HepG2 (cell line): ENCODE results near the gene RHBG. TPM values are rescaled to one million over a fixed set of nuclear protein-coding genes. Genes with fewer than 3 reads are reported as not detected.

ENCODE experiments used
- ATF7 ChIP-seq, 2 experiments: fragments of 450-650 bp in 1 of 2; sonication (generic) in 1 of 2; formaldehyde crosslinking in 1 of 2; IDR thresholded peaks; 2 replicates each; pipeline versions ENCODE4 v1.4.0 to v1.6.1; 2016 to 2020; ENCODE audit warnings: antibody characterized with exemption in 1 of 2, mild to moderate bottlenecking in 1 of 2, missing genetic modification reagents in 1 of 2
- BORCS8-MEF2B ChIP-seq: sonication (generic); formaldehyde crosslinking; IDR thresholded peaks from 2 replicates; pipeline ENCODE4 v1.8.0; 2022; ENCODE audit warnings: mild to moderate bottlenecking, missing genetic modification reagents
- CREM ChIP-seq, 2 experiments: sonication (generic) in 1 of 2; formaldehyde crosslinking in 1 of 2; IDR thresholded peaks; 2 replicates each; pipeline versions ENCODE4 v1.4.0 to v1.6.1; 2016 to 2020; ENCODE audit warnings: antibody characterized with exemption in 1 of 2, mild to moderate bottlenecking in 1 of 2, missing genetic modification reagents in 1 of 2
- ETV5 ChIP-seq: IDR thresholded peaks from 2 replicates; pipeline ENCODE4 v1.6.1; 2018; ENCODE audit warnings: missing biosample characterization, missing genetic modification reagents, inconsistent platforms, borderline replicate concordance
- FOXO1 ChIP-seq: sonication (generic); formaldehyde crosslinking; IDR thresholded peaks from 2 replicates; pipeline ENCODE4 v1.4.0; 2020; ENCODE audit warnings: missing genetic modification reagents
- GABPB1 ChIP-seq: IDR thresholded peaks from 2 replicates; pipeline ENCODE4 v1.6.1; 2016; ENCODE audit warnings: mild to moderate bottlenecking, missing genetic modification reagents, moderate library complexity, missing compliant biosample characterization
- MXD4 ChIP-seq: IDR thresholded peaks from 2 replicates; pipeline ENCODE4 v1.6.1; 2016; ENCODE audit warnings: mild to moderate bottlenecking, missing biosample characterization, missing genetic modification reagents
- NFYB ChIP-seq: sonication (generic); formaldehyde crosslinking; IDR thresholded peaks from 2 replicates; pipeline ENCODE4 v1.4.0; 2020; ENCODE audit warnings: missing genetic modification reagents
- NR2C2 ChIP-seq: sonication (generic); formaldehyde crosslinking; IDR thresholded peaks from 2 replicates; pipeline ENCODE4 v1.4.0; 2020; ENCODE audit warnings: missing genetic modification reagents, mild to moderate bottlenecking, moderate library complexity, borderline replicate concordance
- NR2F1 ChIP-seq, 2 experiments: fragments of 450-650 bp in 1 of 2; formaldehyde crosslinking in 1 of 2; IDR thresholded peaks; 2 replicates each; pipeline versions ENCODE4 v1.5.0 to v1.6.1; 2016 to 2020; ENCODE audit warnings: mild to moderate bottlenecking in 1 of 2, missing compliant biosample characterization in 1 of 2, missing genetic modification reagents in 1 of 2, moderate library complexity in 1 of 2
- POLR2AphosphoS5 ChIP-seq: IDR thresholded peaks from 2 replicates; pipeline ENCODE4 v1.6.1; 2012; ENCODE audit warnings: low read depth, low read length
- ZFP90 ChIP-seq: sonication (generic); formaldehyde crosslinking; IDR thresholded peaks from 2 replicates; pipeline ENCODE4 v1.8.0; 2022; ENCODE audit warnings: missing genetic modification reagents, mild to moderate bottlenecking, inconsistent platforms, borderline replicate concordance
- ZNF160 ChIP-seq: sonication (generic); formaldehyde crosslinking; IDR thresholded peaks from 2 replicates; pipeline ENCODE4 v1.8.0; 2022; ENCODE audit warnings: mild to moderate bottlenecking, inconsistent platforms, missing genetic modification reagents
- ZNF510 ChIP-seq: sonication (generic); formaldehyde crosslinking; IDR thresholded peaks from 2 replicates; pipeline ENCODE4 v1.4.0; 2020; ENCODE audit warnings: low read depth, mild to moderate bottlenecking, missing genetic modification reagents
- ZNF556 ChIP-seq: sonication (generic); formaldehyde crosslinking; IDR thresholded peaks from 2 replicates; pipeline ENCODE4 v1.4.0; 2020; ENCODE audit warnings: mild to moderate bottlenecking, missing genetic modification reagents, borderline replicate concordance
- ZNF781 ChIP-seq: sonication (generic); formaldehyde crosslinking; IDR thresholded peaks from 2 replicates; pipeline ENCODE4 v1.5.1; 2020; ENCODE audit warnings: borderline replicate concordance, mild to moderate bottlenecking, missing genetic modification reagents; ENCODE audit errors: not compliant biosample characterization
- ZNF816 ChIP-seq: sonication (generic); formaldehyde crosslinking; IDR thresholded peaks from 2 replicates; pipeline ENCODE4 v1.8.0; 2022; ENCODE audit warnings: missing genetic modification reagents, mild to moderate bottlenecking, borderline replicate concordance
- polyA plus RNA-seq, 8 experiments: library from polyadenylated mRNA; depleted of rRNA in 3 of 8; stranded (reverse) in 7 of 8; unstranded in 1 of 8; fragments of >200 nt; fragmentation: Illumina TruSeq in 4 of 8; extraction: Trizol in 4 of 8; gene quantifications; 2 replicates each; pipeline versions ENCODE4 v1.2.1 to v1.2.3, GENCODE V29; 2011 to 2016; ENCODE audit warnings: low read depth in 4 of 8, missing spikeins in 1 of 8, mixed read lengths in 1 of 8; ENCODE audit not compliant: insufficient read depth in 1 of 8
- total RNA-seq, 5 experiments: library from RNA; depleted of rRNA; stranded (reverse); fragments of >200 nt; fragmentation: Illumina TruSeq; extraction: Trizol; gene quantifications; 2 replicates each; pipeline ENCODE4 v1.2.3, GENCODE V29; 2016; ENCODE audit warnings: low read depth in 1 of 5
- TF ChIP-seq, protein P1 (sequence below): sonication (generic); formaldehyde crosslinking; IDR thresholded peaks from 2 replicates; pipeline ENCODE4 v1.8.1; 2023; ENCODE audit warnings: mild to moderate bottlenecking, missing genetic modification reagents
- TF ChIP-seq, protein P2 (sequence below): sonication (generic); formaldehyde crosslinking; IDR thresholded peaks from 2 replicates; pipeline ENCODE4 v1.8.0; 2023; ENCODE audit warnings: mild to moderate bottlenecking, missing genetic modification reagents
- TF ChIP-seq, protein P3 (sequence below): IDR thresholded peaks from 2 replicates; pipeline ENCODE4 v1.6.1; 2018; ENCODE audit warnings: missing genetic modification reagents
- TF ChIP-seq, protein P4 (sequence below): sonication (generic); formaldehyde crosslinking; IDR thresholded peaks from 2 replicates; pipeline ENCODE4 v1.4.0; 2020; ENCODE audit warnings: mild to moderate bottlenecking, low read depth, missing genetic modification reagents
- TF ChIP-seq, protein P5 (sequence below): sonication (generic); formaldehyde crosslinking; IDR thresholded peaks from 2 replicates; pipeline ENCODE4 v1.8.0; 2022; ENCODE audit warnings: missing genetic modification reagents, mild to moderate bottlenecking, borderline replicate concordance

The RHBG gene
- total and polyA plus RNA-seq, 2 of the 13 experiments (the other 11 are each of a cell fraction or from before 2014, with no cell fraction given), result 61.8 to 73.5 TPM

DNA sequence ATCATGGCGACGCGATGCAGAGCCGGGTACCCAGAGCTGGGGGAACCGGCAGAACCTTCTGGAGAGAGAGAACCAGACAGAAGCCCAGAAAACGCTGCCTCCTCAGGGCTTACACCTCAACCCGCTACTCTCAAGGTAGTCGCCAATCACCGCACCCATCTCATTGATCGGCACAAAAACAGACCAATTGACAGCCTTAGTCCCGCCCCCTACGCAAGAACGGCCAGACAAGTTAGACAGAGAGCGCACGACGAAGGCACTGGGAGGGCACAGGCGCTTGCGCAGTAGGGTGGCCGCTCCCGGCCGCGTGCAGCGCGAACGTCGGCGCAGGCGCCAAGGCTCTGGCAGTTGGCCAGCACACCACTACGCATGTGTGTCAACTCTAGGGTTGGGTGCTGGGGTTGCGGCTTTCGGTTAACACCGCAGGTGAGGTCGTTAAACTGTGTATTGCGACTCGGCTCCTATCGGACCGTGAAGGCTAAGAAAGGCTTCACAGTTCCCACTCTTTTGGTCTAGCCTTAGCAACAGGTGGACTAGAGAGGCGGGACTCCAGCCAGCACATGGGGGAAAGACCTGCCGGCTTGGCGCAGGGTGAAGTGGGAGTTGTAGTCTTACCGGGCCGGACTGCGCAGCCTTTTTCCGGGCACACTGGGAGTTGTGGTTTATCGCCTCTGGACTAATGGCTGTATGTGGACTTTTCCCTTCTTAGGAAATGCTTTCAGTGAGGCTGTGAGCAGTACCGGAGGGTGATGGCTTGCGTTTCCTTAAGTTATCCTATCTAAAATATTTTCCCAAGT is 30.6 kb upstream of the RHBG start, which contains the start of the genes CCT3 and TSACC (continued):
- TF ChIP-seq NFYB, result peak; percentile 99
- no peak; the same call in 1 of the 2 replicates for TF ChIP-seq ZNF556
- TF ChIP-seq, protein P1, sequence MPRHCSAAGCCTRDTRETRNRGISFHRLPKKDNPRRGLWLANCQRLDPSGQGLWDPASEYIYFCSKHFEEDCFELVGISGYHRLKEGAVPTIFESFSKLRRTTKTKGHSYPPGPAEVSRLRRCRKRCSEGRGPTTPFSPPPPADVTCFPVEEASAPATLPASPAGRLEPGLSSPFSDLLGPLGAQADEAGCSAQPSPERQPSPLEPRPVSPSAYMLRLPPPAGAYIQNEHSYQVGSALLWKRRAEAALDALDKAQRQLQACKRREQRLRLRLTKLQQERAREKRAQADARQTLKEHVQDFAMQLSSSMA (CRISPR knock-in tag), result no peak
- TF ChIP-seq ZNF510, result 0 out of 2 replicates have a peak, but pooled peaks have one; percentile 15
- TF ChIP-seq GABPB1 (CRISPR knock-in tag), result peak; percentile 87
- TF ChIP-seq ZFP90 (CRISPR knock-in tag), result no peak
- TF ChIP-seq FOXO1, result peak; percentile 38; the same call in 1 of the 2 replicates
- TF ChIP-seq ETV5 (CRISPR knock-in tag), result peak; percentile 23; the same call in 1 of the 2 replicates
- peak; percentile 72 for TF ChIP-seq MXD4 (CRISPR knock-in tag)
- TF ChIP-seq ZNF816 (CRISPR knock-in tag), result no peak
- TF ChIP-seq, protein P2, sequence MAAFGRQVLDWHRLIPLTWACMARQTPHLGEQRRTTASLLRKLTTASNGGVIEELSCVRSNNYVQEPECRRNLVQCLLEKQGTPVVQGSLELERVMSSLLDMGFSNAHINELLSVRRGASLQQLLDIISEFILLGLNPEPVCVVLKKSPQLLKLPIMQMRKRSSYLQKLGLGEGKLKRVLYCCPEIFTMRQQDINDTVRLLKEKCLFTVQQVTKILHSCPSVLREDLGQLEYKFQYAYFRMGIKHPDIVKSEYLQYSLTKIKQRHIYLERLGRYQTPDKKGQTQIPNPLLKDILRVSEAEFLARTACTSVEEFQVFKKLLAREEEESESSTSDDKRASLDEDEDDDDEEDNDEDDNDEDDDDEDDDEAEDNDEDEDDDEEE (CRISPR knock-in tag), result peak; percentile 93; the same call in 1 of the 2 replicates
- TF ChIP-seq ZNF160, result peak; percentile 7; the same call in 1 of the 2 replicates
- TF ChIP-seq NR2C2 (CRISPR knock-in tag), result peak; percentile 84
- TF ChIP-seq CREM (IDR thresholded peaks at IDR 0.05), result peak; percentile 93
- 0 out of 2 replicates have a peak, but pooled peaks have one; percentile 51 for TF ChIP-seq CREM (CRISPR knock-in tag; IDR thresholded peaks at IDR 0.05)
- peak; percentile 91 for TF ChIP-seq POLR2AphosphoS5
- peak; percentile 70; the same call in 1 of the 2 replicates for TF ChIP-seq BORCS8-MEF2B (CRISPR knock-in tag)
- TF ChIP-seq, protein P3, sequence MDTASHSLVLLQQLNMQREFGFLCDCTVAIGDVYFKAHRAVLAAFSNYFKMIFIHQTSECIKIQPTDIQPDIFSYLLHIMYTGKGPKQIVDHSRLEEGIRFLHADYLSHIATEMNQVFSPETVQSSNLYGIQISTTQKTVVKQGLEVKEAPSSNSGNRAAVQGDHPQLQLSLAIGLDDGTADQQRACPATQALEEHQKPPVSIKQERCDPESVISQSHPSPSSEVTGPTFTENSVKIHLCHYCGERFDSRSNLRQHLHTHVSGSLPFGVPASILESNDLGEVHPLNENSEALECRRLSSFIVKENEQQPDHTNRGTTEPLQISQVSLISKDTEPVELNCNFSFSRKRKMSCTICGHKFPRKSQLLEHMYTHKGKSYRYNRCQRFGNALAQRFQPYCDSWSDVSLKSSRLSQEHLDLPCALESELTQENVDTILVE (CRISPR knock-in tag), result peak; percentile 27; the same call in 1 of the 2 replicates
- TF ChIP-seq, protein P4, sequence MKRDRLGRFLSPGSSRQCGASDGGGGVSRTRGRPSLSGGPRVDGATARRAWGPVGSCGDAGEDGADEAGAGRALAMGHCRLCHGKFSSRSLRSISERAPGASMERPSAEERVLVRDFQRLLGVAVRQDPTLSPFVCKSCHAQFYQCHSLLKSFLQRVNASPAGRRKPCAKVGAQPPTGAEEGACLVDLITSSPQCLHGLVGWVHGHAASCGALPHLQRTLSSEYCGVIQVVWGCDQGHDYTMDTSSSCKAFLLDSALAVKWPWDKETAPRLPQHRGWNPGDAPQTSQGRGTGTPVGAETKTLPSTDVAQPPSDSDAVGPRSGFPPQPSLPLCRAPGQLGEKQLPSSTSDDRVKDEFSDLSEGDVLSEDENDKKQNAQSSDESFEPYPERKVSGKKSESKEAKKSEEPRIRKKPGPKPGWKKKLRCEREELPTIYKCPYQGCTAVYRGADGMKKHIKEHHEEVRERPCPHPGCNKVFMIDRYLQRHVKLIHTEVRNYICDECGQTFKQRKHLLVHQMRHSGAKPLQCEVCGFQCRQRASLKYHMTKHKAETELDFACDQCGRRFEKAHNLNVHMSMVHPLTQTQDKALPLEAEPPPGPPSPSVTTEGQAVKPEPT (CRISPR knock-in tag), result 0 out of 2 replicates have a peak, but pooled peaks have one; percentile 50
- TF ChIP-seq NR2F1 (CRISPR knock-in tag; IDR thresholded peaks at IDR 0.05), result 0 out of 4 replicates have a peak, but pooled peaks of 1 of the 2 experiments have one; percentile 10
- TF ChIP-seq ZNF781, result peak; percentile 59
- TF ChIP-seq ATF7 (IDR thresholded peaks at IDR 0.05), result no peak
- TF ChIP-seq ATF7 (CRISPR knock-in tag; IDR thresholded peaks at IDR 0.05), result no peak
- TF ChIP-seq, protein P5, sequence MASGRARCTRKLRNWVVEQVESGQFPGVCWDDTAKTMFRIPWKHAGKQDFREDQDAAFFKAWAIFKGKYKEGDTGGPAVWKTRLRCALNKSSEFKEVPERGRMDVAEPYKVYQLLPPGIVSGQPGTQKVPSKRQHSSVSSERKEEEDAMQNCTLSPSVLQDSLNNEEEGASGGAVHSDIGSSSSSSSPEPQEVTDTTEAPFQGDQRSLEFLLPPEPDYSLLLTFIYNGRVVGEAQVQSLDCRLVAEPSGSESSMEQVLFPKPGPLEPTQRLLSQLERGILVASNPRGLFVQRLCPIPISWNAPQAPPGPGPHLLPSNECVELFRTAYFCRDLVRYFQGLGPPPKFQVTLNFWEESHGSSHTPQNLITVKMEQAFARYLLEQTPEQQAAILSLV (CRISPR knock-in tag), result peak; percentile 92
